HEK293 (cell line): ENCODE results near the gene BUD23.

Source experiments
- CTCF ChIA-PET: fragments of 350-600 bp; formaldehyde crosslinking; extraction: SDS; loops from one replicate; lab custom pipeline; 2021; ENCODE audit warnings: antibody characterized with exemption; lab: Yijun Ruan, JAX
- POLR2A ChIA-PET: fragments of 300-600 bp; formaldehyde crosslinking; extraction: SDS; loops from one replicate; lab custom pipeline; 2020; ENCODE audit warnings: antibody characterized with exemption, inconsistent platforms; lab: Yijun Ruan, JAX
- H3K27ac ChIP-seq: fragments of 200-500 bp; sonication (Bioruptor generic); 2 replicates; pipeline ENCODE4 v1.5.1; 2014; ENCODE audit warnings: low read depth, low read length, control low read depth, inconsistent platforms; ENCODE audit errors: extremely low read depth
- H3K36me3 ChIP-seq, 2 experiments: fragments of 200-500 bp in 1 of 2; sonication (Bioruptor generic) in 1 of 2; 1 replicate in 1 of 2; 2 replicates in 1 of 2; pipeline ENCODE4 v1.5.1; 2014 to 2017; ENCODE audit warnings: inconsistent platforms in 2 of 2, low read length in 2 of 2; ENCODE audit not compliant: control insufficient read depth in 2 of 2, insufficient read depth in 1 of 2
- H3K4me1 ChIP-seq: fragments of 200-500 bp; sonication (Bioruptor generic); 2 replicates; pipeline ENCODE4 v1.5.1; 2014; ENCODE audit warnings: mild to moderate bottlenecking, low read length, inconsistent platforms; ENCODE audit not compliant: control insufficient read depth, insufficient read depth
- H3K4me3 ChIP-seq: 2 replicates; pipeline ENCODE4 v1.5.1; 2011; ENCODE audit warnings: low read depth, mild to moderate bottlenecking, control low read depth, low read length, moderate library complexity
- H3K9me3 ChIP-seq: fragments of 200-500 bp; sonication (Bioruptor generic); 2 replicates; pipeline ENCODE4 v1.5.1; 2014; ENCODE audit warnings: low read depth, low read length, inconsistent platforms; ENCODE audit not compliant: control insufficient read depth, insufficient read depth
- EGR2 ChIP-seq: fragments of 450-650 bp; formaldehyde crosslinking; IDR thresholded peaks from 2 replicates; pipeline ENCODE4 v1.5.1; 2016; ENCODE audit warnings: low read depth, missing biosample characterization, missing genetic modification characterization
- KLF1 ChIP-seq: fragments of 450-650 bp; formaldehyde crosslinking; IDR thresholded peaks from 2 replicates; pipeline ENCODE4 v1.5.1; 2016; ENCODE audit warnings: missing biosample characterization, missing genetic modification characterization
- KLF8 ChIP-seq: fragments of 450-650 bp; formaldehyde crosslinking; IDR thresholded peaks from 2 replicates; pipeline ENCODE4 v1.5.1; 2016; ENCODE audit warnings: missing biosample characterization, missing genetic modification characterization
- MYNN ChIP-seq: fragments of 450-650 bp; formaldehyde crosslinking; IDR thresholded peaks from 2 replicates; pipeline ENCODE4 v1.5.1; 2016; ENCODE audit warnings: missing biosample characterization, missing genetic modification characterization, borderline replicate concordance
- PBX3 ChIP-seq: sonication (generic); formaldehyde crosslinking; IDR thresholded peaks from 2 replicates; pipeline ENCODE4 v1.8.1; 2022; ENCODE audit warnings: mild to moderate bottlenecking, moderate library complexity, missing genetic modification reagents
- ZBTB11 ChIP-seq: fragments of 450-650 bp; formaldehyde crosslinking; conservative IDR thresholded peaks from 2 replicates; pipeline ENCODE4 v1.5.1; 2016; ENCODE audit warnings: low read depth, missing biosample characterization, missing genetic modification characterization
- ZBTB17 ChIP-seq: fragments of 450-650 bp; formaldehyde crosslinking; IDR thresholded peaks from 2 replicates; pipeline ENCODE4 v1.5.1; 2016; ENCODE audit warnings: missing biosample characterization, missing genetic modification characterization
- ZFHX2 ChIP-seq: fragments of 450-650 bp; formaldehyde crosslinking; conservative IDR thresholded peaks from 2 replicates; pipeline ENCODE4 v1.5.1; 2016; ENCODE audit warnings: missing biosample characterization, missing genetic modification characterization
- ZNF175 ChIP-seq: fragments of 450-650 bp; formaldehyde crosslinking; IDR thresholded peaks from 2 replicates; pipeline ENCODE4 v1.5.1; 2016; ENCODE audit warnings: missing biosample characterization, missing genetic modification characterization
- ZNF23 ChIP-seq: fragments of 450-650 bp; formaldehyde crosslinking; IDR thresholded peaks from 2 replicates; pipeline ENCODE4 v1.5.1; 2016; ENCODE audit warnings: missing biosample characterization, missing genetic modification characterization, borderline replicate concordance
- ZNF24 ChIP-seq: fragments of 450-650 bp; formaldehyde crosslinking; IDR thresholded peaks from 2 replicates; pipeline ENCODE4 v1.5.1; 2016; ENCODE audit warnings: missing biosample characterization, missing genetic modification characterization
- ZNF274 ChIP-seq, 2 experiments: fragments of 200-500 bp in 1 of 2; fragments of 450-650 bp in 1 of 2; sonication (Bioruptor generic) in 1 of 2; formaldehyde crosslinking in 1 of 2; IDR thresholded peaks; 2 replicates each; pipeline versions ENCODE4 v1.5.1 to v1.6.1; 2014 to 2016; ENCODE audit warnings: borderline replicate concordance in 1 of 2, inconsistent platforms in 1 of 2, low read length in 1 of 2, missing biosample characterization in 1 of 2, missing genetic modification characterization in 1 of 2
- ZNF366 ChIP-seq: fragments of 450-650 bp; formaldehyde crosslinking; conservative IDR thresholded peaks from 2 replicates; pipeline ENCODE4 v1.5.1; 2016; ENCODE audit warnings: missing biosample characterization, missing genetic modification characterization
- ZNF580 ChIP-seq: fragments of 450-650 bp; formaldehyde crosslinking; IDR thresholded peaks from 2 replicates; pipeline ENCODE4 v1.5.1; 2016; ENCODE audit warnings: missing biosample characterization, missing genetic modification characterization
- ZNF596 ChIP-seq: fragments of 450-650 bp; IDR thresholded peaks from 2 replicates; pipeline ENCODE4 v1.5.0; 2018; ENCODE audit warnings: missing biosample characterization, mild to moderate bottlenecking, missing genetic modification characterization, moderate library complexity
- ZNF768 ChIP-seq: fragments of 450-650 bp; formaldehyde crosslinking; IDR thresholded peaks from 2 replicates; pipeline ENCODE4 v1.5.1; 2018; ENCODE audit warnings: missing biosample characterization, mild to moderate bottlenecking, missing genetic modification characterization
- ZSCAN18 ChIP-seq: fragments of 450-650 bp; formaldehyde crosslinking; IDR thresholded peaks from 2 replicates; pipeline ENCODE4 v1.5.1; 2016; ENCODE audit warnings: missing biosample characterization, missing genetic modification characterization
- TF ChIP-seq, protein P1 (sequence below): fragments of 450-650 bp; formaldehyde crosslinking; IDR thresholded peaks from 2 replicates; pipeline ENCODE4 v1.5.1; 2017; ENCODE audit warnings: missing biosample characterization, missing genetic modification characterization

BUD23 gene

DNA sequence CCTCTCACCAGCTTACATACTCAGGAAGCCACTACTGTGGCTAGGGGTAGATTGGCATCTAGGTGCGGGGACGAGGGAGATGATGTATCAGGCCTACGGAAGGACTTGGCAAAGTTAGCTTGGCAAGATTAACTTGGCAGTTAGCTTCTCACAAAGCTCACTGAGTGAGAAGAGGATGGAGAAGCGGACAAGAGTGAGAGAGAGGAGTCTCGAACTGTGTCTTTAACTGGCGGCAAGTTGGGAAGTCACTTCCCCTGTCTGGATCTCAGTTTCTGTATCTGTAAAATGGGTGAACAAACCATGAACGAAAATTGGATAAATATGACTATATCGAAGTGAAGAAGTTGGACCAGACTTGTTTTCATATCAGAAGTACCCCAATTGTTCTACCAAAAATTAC lies 49.6 kb upstream of the BUD23 start (continued):
- TF ChIP-seq ZNF274 (IDR thresholded peaks at IDR 0.05; ENCODE audit: low read length) (no peak), ZNF274 (tag by site-specific recombination; IDR thresholded peaks at IDR 0.05; ENCODE audit: borderline replicate concordance) (no peak), KLF8 (no peak), ZNF580 (tag by site-specific recombination) (no peak), ZSCAN18 (tag by site-specific recombination) (no peak), ZNF23 (no peak)

GRCh38 chr7:73635428-73636200 lies 47.8 kb upstream of the BUD23 start:
- H3K4me1 ChIP-seq: 0 out of 2 replicates have a peak, but pooled peaks cover 2% of the 10 kb centered on the region
- no peaks in the 10 kb centered on the region for H3K36me3 ChIP-seq
- ChIA-PET POLR2A (interaction anchor here (0.6 to 1.3 kb wide), 4 partner anchors 11 to 57 kb away, joined by 3 to 7 read pairs (median 4); partner anchors contain the start of genes BUD23, DNAJC30, MLXIPL and TBL2), CTCF (interaction anchor here (1.0 kb wide), 1 partner anchor 23 kb away, joined by 6 read pairs; no protein-coding TSS in a partner anchor)
- no peak overlapping the region for H3K4me3 ChIP-seq
- no peak overlapping the region for H3K27ac ChIP-seq
- no peaks in the 10 kb centered on the region for H3K9me3 ChIP-seq
- TF ChIP-seq ZNF24 (no peak), ZBTB17 (tag by site-specific recombination) (peak; percentile 56; the same call in 1 of the 2 replicates), EGR2 (tag by site-specific recombination) (peak; percentile 83), ZNF366 (tag by site-specific recombination) (peak; percentile 99), ZNF175 (no peak), ZFHX2 (tag by site-specific recombination) (peak; percentile 72), MYNN (tag by site-specific recombination) (no peak)

DNA sequence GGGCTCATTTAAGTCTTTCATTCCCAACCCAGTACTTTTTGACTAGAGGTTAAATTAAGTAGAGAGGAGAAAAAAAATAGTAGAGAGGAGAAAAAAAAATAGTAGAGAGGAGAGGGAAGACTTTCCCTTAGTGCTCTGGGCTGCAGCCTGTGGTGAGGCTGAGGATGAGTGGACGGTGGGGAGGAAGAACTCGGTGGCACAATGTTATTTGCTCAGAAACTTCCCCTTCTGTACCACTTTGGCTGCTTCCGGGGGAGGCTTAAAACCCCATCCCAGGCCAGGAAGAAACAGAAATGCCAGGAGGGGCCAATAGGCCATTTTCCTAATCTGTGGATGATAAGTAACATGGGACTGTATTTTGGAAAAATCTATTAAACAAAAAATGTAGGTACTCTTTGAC lies 44.5 kb upstream of the BUD23 start:
- TF ChIP-seq PBX3 (CRISPR knock-in tag): no peak
- TF ChIP-seq KLF1: no peak
- TF ChIP-seq ZNF768 (tag by site-specific recombination): no peak
- TF ChIP-seq ZNF596: no peak
- 0 out of 2 replicates have a peak, but pooled peaks have one; percentile 11 for TF ChIP-seq ZBTB11 (tag by site-specific recombination)
- TF ChIP-seq, protein P1, sequence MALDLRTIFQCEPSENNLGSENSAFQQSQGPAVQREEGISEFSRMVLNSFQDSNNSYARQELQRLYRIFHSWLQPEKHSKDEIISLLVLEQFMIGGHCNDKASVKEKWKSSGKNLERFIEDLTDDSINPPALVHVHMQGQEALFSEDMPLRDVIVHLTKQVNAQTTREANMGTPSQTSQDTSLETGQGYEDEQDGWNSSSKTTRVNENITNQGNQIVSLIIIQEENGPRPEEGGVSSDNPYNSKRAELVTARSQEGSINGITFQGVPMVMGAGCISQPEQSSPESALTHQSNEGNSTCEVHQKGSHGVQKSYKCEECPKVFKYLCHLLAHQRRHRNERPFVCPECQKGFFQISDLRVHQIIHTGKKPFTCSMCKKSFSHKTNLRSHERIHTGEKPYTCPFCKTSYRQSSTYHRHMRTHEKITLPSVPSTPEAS (tag by site-specific recombination): no peak
- TF ChIP-seq, all 188 proteins: peak for 1
- ChIA-PET POLR2A (interaction anchor here (0.6 kb wide), 1 partner anchor 17 kb away, joined by 5 read pairs; no protein-coding TSS in a partner anchor), CTCF (no interaction called here)
- H3K4me1 ChIP-seq: 0 out of 2 replicates have a peak, but pooled peaks cover 2% of the 10 kb centered on the region
- H3K4me3 ChIP-seq: no peak overlapping the region
- H3K9me3 ChIP-seq: no peaks in the 10 kb centered on the region
- no peaks in the 10 kb centered on the region for H3K36me3 ChIP-seq
- no peak overlapping the region for H3K27ac ChIP-seq
